ENCODE results near the gene SH2D5.

- TF ChIP-seq CTCF (conservative IDR thresholded peaks at IDR 0.05; ENCODE audit: low read depth, low read length), result no peak
- no peak for TF ChIP-seq EZH2phosphoT487 (IDR thresholded peaks at IDR 0.05; ENCODE audit: borderline replicate concordance, low read length)
Measured at GRCh38 chr1:20685741-20686140, 46.8 kb downstream of the SH2D5 start.
